Kidney tubule cell (primary cell): ENCODE measurements around the gene TBC1D22A.

Experiments
- DNase-seq: peaks from one replicate; pipeline ENCODE4 v3.0.0-alpha.2; 2018; ENCODE audit warnings: low spot score

The TBC1D22A gene

DNA sequence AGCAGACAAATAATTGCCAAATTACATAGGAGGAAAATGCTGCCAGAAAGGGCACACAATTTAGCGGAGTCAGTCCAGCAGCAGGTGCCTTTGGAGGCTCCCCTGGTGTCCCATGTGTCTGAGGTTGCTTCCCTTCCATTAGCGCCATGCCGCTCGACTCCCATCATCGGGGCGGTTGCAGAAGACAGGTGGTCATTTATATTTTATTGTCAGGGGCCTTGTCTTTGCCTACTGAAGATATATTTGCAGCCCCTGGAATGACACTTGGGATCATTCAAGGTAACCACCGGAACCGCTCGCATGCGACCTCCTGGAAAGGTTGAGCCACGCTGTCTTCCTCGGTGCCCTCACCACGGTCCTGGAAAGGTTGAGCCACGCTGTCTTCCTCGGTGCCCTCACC lies 298.3 kb downstream of the TBC1D22A start:
- DNase-seq: no peak

DNA sequence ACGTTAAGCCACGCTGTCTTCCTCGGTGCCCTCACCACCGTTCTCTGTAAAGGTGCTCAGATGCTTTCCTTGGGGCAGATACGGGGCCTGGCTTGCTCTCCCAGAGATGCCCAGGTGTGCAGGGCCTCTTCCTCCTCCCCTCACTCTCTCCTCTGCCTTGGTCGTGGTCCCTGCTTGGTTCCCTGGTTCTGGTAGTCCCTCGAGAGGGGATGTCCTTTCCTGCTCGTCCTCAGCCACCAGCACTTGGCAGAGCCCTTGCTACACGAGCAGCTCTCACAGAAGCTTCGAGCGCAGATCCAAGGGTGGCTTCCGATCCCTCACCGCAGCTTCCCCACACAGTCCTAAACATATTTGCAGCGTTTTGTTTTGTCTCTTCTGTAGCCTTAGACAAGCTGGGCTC lies 298.8 kb downstream of the TBC1D22A start:
- DNase-seq: no peak

DNA sequence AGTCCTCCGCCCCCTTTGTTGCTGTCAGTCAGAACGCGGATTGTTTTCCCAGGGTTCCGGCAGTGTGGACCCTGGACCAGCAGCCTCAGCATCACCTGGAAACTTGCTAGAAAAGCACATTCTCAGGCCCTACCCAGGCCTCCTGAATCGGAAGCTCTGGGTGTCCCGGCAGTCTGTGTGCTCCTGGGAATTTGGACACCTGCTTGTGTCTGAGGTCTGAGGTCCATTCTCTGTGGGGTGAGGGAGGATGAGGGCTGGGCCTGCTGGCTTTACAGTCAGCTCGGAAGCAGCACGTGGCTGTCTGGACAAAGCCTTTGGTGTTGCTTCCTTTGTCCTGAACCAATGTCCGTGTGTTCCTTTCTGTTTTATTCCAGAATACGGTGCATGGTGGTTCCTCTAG lies 299.7 kb downstream of the TBC1D22A start:
- DNase-seq: no peak

DNA sequence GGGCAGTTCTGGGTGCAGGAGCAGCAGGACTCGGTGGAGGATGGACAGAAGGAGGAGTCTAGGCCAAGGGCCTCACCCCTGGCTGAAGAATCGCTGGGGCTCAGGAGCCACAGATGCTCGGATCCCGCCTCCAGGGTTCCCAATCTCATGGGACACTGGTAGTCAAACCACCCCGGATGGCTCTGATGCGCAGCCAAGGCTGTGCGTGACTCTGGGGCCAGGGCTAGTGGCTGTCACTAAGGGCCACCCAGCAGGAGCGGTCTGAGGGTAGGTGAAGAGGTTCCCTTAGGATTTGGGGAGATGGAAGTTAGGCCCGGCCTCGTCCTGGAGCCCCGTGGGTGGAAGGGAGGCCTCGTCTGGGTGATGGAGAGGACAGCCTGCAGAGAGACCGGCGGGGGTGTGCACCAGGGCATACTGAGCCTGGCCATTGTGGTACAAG lies 300.6 kb downstream of the TBC1D22A start:
- DNase-seq: no peak

DNA sequence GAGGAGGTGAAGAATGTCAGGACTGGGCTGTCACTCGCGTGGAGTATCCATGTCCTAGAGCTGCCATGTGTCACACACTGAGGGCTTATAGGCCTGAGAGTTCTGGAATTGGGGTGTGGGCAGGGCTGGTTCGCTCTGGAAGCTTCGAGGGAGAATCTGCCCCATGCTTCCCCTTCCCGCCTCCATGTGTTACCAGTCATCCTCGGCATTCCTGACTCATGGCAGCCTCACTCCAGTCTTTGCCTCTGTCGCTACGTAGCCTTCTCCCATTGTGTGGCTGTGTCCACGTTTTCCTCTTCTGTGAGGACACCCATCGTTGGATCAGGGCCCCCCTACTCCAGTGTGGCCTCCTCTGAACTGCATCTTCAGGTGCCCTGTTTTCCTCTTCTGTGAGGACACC lies 301.2 kb downstream of the TBC1D22A start:
- DNase-seq: no peak

DNA sequence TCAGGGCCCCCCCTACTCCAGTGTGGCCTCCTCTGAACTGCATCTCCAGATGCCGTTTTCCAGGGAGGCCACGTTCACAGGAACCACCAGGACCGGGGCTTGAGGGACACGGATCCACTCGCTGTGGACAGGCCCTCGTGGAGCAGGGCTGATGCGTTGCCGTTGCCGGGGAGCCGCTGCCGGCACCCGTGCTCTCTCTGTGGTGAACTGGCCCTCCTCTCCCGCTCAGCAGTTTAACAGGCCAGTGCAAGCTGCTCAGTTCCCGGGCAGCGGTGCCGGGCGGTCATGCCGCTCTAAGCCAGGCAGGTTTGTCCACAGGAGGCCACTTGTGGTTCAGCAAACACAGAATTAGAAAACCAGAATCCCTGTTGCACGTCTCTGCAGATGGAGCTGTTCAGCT lies 301.6 kb downstream of the TBC1D22A start:
- no peak for DNase-seq

DNA sequence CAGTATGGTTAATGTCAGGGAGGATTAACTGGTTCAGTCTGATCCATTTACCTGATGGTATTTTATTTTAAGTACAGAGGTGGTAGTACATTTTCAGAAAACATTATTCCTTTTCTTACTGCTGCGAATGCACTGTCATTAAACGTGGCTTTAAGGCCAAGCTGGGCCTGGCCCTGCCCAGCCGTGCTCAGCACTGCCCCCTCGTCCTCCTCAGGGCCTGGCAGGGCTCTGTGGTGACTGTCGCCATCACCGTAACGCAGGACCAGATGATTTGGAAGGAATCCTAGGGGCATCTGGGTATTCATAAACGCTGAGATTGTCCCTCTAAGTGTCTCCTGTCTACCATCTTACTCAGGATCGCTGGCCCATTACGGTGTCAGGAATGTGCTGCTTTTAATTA lies 302.0 kb downstream of the TBC1D22A start:
- DNase-seq: no peak

DNA sequence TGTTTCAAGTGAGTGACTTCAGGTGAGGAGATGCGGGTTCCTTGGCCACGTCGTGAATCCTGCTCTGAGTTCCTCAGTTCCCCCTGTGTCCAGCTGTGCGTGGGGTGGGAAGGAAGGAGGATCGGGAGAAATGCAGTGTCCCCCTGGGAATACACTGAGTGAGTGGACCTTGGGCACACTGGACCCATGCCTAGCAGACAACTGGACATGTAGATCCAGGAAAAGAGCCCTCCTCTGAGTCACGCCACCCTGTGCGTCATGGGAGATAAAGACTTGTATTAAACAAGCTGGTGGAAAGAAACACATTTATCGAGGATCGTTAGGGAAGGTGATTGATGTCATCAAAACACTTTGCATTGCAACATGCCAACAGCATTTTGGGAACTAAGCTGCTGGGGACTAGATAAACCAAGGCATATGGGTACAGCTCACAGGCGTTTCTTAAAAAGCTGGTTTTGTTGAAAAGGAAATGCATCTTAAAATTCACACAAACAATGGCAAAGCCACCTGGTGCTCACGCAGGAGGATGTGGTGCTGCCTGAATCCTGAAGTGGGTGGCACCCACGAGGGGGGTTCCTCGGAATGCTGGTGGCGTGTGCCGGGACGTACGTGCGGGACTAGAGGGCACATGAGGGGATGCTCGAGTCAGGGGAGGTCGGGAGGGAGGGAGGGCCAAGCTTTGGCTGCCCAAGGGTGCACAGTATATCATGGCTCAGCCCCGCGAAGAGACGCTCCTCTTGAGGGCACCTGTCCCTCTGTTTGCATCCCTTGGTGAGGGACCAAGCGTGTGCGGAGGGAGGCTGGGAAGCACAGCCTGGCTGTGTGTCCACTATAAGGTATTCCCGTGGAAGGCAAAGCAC lies 303.5 kb downstream of the TBC1D22A start:
- DNase-seq: no peak

DNA sequence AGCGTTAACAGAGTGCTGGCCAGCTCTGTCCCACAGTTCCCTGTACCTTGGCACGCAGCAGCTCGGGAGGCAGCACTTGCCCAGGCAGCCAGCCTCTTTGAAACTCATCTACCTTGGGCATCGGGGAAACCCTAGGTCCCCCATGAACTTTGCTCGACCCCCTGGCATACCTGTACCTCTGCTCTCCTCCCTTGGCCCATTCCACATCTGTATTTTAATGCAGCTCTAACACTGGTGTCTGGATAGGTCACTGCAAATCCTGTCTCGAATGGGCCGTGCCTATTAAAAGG lies 304.1 kb downstream of the TBC1D22A start:
- no peak for DNase-seq

DNA sequence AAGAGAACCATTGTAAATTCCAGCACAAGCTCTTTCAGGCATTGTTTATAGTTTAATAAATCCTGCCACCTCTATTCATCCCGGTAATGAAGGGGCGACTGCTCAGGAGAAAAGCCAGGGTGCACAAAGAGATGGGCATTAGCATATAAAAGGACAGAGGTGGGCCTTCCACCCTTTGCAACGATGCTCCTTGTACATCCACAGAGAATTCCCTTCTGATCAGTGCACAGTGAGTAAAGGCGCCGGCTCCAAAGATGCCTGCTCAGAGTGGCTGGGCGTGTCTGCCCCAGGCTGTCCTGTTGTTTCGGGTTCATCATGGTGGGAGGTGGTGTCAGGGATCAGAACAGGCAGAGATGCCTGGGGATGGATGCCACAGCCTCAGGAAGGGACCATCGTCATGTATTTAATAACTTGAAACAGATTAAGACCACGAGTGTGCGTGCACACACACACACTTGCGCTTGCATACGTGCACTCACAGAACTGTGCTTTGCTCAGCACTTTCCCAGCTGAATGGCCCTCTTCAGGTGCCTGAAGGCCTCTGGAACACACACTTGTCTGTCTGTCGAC lies 305.0 kb downstream of the TBC1D22A start:
- DNase-seq: no peak

DNA sequence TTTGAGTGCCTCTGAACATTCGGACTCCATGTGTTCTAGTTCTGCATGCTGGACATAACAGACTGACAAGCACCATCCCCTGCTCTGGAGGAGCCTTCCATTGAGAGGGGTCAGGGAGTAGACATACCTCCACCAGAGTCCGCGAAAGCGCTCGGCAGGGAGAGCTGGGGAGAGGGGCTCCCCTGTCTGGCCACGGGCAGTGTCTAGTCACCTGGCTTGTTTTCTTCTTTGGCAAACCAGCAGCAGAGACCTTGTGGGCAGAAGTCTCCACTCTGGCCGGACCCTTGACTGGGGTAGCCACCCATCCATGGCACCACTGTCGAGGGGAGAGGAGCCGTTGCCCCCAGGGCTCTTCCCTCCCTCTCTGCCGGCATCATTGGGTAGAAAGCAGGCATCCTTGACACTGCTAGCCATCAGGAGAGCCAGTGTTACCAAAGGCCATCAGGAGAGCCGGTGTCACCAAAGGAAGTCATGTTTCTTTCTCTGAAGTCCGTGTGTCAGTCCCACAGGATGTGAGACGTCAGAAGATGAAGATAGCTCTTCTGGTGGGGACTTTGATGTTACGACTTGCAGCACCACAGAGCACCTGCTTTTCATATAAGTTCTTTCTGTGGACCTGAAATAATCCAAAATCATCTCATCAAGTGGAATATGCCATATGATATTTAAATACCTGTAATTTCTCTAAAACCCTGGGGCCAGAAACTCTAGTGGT lies 305.6 kb downstream of the TBC1D22A start:
- no peak for DNase-seq

DNA sequence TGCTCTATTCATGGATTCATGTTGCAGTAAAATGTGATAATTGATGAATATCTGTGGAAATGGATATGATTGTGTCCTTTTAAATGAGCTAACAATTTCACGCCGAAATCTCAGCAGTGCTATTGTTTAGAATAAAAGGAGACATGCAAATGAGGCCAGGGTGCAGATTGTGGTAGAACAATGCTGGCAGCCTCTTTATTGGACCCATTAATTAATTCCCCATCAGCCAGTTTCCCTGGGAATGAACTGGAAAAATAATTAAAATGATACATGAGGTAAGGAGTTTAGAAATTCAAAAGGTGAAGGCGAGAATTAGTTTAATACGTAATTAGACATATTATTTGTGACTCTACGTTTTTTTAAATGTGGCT lies 306.2 kb downstream of the TBC1D22A start:
- DNase-seq: no peak

DNA sequence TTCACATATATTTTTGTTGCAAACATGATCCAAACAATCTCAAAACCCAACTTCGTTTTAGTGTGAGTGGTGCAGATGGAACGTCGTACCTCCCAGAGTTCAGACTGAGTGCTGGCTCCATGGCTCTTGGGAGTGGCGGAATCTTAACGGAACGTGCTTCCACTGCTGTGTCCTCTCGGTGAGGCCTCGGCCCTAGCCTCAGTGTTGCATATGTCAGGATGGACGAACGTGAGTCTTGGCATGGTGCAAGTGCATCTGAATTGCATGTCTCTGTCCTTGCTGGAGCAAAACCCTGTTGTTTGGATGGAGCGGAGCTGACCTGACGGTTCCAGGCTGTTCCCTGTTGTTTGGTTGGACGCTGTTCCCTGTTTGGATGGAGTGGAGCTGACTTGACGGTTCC lies 306.8 kb downstream of the TBC1D22A start:
- no peak for DNase-seq

DNA sequence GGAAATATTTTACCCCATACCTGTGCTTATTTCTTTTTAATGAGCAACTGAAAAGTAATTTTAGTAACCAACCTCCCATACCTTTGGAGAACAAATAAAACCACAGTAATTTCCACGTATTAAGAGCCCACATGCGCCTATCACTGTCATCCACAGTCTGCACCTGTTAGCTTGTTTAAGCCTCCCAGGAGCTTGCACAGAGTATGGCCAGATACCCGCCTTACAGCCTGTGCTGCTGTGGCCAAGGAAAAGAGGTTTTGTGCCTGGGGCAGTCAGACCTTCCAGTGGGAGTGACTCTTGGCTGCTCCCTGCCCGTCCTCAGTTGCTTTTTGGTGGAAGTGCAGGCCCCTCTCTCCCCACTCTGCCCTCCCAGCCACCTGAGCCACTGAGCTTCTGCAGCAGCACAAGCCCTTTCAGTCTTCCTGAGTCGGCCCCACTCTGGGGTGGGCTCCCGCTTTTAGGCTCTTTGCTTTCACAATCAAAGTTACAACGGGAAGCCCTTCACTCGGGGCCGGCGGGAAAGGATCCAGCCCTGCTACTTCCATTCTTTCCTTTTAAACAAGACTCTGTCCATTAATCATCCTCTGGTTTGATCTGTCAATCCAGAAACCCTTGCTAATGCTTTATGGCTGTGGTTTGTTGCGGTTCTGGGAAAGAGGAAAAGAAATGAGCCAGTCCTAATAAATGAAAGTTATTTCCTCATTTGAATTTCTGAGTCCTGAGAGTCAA lies 308.8 kb downstream of the TBC1D22A start:
- DNase-seq: no peak

DNA sequence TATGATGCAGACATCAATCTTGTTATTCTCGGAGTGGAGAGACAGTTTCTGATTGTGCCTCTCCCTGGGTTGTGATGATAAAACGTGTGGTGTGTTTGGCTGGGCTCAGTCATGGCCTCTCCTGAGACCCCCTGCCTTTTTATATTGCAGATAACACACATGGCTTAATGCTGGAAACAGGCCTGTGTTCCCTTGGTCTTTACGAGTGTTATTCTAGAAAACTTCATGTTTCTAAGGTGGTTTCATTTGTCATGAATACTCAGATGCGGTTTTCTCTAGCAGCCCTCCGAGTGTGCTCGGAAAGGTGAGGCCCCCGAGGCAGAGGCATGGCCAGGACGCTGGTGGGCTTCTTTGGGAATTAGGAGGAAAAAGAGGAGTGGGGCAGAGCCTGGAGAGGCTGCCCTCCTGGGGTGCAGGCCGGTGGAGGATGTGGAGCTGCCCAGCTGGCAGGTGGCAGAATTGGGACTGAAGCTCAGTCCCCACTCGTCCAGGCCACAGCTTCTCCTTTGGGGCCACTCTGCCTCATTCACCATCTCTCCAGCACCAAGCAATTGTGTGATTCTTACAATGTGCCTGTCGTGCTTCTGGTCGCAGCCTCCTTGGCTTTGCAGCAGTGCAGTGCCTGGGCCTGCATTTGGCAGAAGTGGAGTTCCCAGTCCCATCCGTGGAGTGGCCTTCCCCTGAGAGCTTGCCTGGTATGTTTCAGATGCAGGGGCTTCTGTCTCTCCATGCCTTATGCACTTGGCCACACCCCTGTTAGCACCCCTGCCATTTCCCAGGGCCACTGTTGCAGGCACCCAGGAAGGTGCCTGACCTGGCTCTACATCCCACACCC lies 309.6 kb downstream of the TBC1D22A start:
- no peak for DNase-seq

DNA sequence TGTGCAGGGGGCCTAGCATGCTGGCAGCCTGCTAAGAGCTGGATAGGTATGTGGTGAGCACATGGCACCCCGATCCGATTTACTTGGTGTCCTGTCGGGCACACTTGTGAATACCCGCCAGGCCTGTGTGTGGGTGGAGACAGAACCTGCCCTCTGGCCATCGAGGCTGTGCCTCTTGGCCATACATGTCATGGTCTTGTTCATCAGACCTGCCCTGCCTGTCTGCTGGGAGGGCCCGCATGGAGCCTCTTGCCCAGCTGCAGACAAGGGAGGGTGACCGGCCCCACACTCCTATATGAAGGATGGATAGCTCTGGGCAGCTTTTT lies 310.2 kb downstream of the TBC1D22A start:
- DNase-seq: no peak

DNA sequence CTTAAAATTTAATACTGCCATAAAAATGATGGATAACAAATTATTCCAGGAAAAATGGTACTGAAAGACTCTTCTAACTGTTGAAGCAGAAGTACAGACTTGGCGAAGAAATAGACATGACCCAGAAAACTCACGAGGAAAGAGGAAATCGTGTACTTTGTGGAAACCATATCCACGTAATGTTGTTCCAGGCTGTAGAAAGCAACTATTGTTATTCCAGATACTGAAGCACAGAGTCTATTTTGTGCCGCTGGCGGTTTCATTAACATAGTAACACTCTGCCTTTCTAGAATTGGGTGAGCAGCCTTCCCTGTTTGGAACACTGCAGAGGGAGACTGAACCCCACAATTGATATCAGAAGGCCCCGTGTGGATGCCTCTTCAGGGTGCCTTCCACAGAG lies 310.6 kb downstream of the TBC1D22A start:
- DNase-seq: no peak

DNA sequence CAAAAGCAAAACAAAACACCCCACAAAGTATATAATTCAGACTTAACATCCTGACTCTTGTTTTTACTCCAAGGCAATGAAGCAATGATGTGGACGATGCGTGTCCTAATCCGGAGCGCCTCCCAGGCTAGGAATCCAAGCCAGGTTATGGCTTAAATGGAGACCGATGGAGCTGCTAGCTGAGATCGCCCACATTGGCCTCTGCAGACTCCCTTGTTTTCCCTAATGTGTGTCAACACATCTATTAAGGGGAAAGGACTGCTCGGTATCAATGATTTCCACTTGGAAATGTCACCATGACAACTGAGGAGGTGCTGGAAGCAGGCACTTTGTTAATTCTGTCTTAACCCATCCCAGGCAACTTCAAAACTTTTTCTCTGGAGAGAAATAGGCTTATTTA lies 311.7 kb downstream of the TBC1D22A start:
- DNase-seq: no peak

DNA sequence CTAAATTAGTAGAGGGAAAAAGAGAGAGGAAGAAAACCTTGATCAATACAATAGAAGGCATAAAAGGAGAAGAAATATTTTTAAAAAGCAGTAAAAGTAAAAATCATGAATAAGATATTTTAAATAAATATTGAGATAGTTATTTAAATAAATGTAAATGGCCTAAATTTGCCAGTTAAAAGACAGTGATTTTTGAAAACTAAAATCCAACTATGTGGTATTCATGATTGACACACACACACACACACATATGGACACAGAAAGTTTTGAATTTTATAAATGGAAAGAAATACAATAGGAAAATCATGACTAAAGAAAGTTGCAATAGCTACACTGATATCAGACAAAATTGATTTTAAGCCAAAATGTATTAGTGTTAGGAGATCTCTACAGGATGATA lies 313.1 kb downstream of the TBC1D22A start:
- no peak for DNase-seq

DNA sequence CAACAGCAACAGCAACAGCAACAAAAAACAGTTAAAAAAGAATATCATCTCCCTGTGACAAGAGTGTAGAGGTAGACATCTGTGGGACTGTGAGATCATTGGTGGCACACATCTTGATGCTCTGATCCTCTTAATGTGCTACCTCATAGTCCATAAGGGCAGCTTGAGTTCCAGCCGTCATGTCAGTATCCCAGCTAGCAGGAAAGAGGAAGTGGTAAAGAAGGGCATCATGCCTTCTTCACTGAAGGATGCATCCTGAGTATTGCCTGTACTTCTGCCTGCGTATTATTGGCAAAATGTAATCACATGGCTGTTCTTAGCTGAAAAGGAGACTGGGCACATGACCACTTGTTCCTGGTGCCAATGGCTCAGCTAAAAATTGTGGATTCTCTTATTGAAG lies 314.3 kb downstream of the TBC1D22A start:
- DNase-seq: no peak

DNA sequence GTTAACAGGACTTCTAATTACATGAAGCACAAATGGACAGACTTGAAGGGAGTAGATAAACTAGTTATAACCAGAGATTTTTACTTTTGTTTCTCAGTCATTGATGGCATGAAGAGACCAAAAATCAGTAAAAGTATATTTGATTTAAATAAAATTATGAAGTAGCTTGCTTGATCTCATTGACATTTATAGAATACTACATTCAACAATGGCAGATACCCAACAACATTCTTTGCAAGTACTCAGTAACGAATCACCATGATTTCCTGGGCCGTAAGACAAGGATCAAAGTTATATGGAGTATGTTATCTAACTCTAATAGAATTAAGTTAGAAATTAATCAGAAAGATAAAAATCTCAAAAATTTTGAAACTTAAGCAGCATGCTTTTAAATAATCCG lies 317.6 kb downstream of the TBC1D22A start:
- no peak for DNase-seq

DNA sequence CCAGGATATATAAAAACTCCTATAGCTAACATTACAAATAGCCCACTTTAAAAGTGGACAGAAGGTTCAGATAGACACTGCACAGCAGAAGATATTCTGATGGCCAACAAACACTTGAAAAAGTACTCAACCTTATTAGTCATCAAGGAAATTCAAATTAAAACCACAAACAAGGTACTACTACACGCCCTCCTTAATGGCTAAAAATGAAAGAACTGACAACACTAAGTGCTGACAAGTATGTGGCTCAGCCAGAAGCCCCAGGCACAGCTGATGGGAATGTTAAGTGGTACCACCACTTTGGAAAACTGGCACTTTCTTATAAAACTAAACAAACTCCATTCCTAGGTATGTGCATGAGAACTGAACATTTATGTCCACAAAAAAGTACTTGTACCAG lies 320.1 kb downstream of the TBC1D22A start:
- DNase-seq: no peak
